NCI-H2029 treated with DMSO at 0.1 percent for 48 hours (cell line): ENCODE data around the gene HCFC1.

Experiments
- DNase-seq: peaks from one replicate; lab custom pipeline; 2025; lab: John Stamatoyannopoulos, UW

HCFC1 gene

GRCh38 chrX:153957224-153957623 lies 14.4 kb downstream of the HCFC1 start:
- no peak for DNase-seq

- DNase-seq = no peak
Measured at GRCh38 chrX:153956044-153956907, 15.3 kb downstream of the HCFC1 start.

GRCh38 chrX:153955228-153955732 lies 16.3 kb downstream of the HCFC1 start:
- no peak for DNase-seq

DNA sequence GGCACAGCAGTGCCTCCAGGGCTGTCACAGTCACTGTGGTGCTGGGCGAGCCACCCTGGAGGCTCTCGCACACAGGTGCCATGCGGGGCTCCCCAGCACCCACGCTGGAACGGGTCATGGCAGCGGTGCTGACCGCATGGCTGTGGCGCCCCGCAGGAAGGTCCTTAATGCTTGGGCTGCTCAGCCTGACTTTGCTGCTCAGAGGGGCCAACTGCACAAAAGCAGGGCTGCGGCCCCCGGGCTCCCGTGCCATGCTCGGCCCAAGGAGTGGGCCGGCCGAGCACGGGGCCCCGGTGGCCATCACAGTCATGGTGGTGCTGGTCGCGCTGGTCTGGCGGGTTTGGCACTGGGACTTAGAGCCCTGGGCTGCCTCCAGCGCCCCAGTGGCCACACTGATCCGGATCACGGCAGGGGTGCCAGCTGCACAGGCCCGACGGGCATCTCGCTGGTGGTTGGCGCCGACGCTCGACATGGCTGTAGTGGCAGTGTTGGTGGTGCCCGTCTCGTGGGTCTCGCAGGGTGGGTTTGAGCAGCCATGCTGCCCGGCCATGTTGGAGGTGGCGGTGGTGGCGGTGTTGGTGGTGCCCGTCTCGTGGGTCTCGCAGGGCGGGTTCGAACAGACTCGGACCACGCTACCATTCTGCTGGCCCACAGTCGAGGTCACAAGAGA lies 16.9 kb downstream of the HCFC1 start:
- no peak for DNase-seq

- DNase-seq = no peak
Measured at GRCh38 chrX:153953892-153954557, 17.6 kb downstream of the HCFC1 start.

DNA sequence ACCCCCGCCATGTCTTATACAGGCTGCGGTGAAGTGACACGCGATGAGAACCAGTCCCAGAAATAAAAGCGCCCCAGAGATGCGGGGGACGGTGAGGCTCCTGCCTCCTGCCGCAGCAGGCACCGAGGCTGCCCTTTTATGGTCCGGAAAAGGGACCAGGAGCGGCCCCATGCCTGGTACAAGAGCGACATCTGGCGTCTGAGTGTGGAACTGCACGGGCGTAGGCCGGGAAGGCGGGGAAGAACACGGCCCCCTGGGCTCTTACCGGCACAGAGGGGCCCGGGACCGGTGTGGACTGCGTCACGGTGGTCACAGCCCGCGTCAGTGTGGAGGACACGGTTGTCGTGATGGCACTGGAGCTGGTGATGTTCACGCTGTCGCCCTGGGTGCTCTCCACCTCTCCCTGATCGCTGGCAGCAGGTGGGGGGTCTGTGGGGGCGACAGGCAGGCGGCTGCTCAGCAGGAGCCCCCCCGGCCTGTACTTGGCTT lies 18.2 kb downstream of the HCFC1 start:
- no peak for DNase-seq

DNA sequence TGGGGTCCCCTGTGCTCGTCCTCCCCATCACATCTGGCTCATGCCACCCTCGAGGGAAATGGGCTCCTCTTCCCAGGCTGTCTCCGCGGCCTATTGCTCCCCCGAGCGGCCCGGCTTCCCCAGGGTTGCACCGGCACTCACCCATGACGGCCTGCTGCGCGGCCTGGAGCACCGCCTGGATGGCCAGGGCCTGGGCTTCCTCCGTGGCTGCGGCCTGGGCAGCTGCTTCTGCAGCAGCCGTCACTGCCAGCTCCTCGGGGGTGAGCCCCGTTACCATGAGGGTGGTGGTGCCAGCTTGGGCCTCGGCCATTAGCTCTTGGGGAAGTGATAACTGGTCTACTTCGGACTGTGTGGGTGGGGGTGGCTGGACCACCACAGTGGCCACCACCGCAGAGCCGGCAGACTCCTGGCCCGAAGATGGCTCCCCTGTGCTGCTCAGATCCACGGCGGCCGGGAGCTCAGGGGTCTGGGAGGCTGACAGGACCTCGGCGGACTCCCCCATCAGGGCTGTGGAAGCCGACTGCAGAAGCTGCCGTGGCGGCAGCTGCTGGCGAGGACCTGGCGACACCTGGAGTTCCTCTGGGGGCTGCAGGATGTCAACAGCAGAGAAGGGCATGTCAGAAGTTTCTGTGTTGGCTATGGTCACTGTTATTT lies 19.1 kb downstream of the HCFC1 start:
- DNase-seq = no peak

DNA sequence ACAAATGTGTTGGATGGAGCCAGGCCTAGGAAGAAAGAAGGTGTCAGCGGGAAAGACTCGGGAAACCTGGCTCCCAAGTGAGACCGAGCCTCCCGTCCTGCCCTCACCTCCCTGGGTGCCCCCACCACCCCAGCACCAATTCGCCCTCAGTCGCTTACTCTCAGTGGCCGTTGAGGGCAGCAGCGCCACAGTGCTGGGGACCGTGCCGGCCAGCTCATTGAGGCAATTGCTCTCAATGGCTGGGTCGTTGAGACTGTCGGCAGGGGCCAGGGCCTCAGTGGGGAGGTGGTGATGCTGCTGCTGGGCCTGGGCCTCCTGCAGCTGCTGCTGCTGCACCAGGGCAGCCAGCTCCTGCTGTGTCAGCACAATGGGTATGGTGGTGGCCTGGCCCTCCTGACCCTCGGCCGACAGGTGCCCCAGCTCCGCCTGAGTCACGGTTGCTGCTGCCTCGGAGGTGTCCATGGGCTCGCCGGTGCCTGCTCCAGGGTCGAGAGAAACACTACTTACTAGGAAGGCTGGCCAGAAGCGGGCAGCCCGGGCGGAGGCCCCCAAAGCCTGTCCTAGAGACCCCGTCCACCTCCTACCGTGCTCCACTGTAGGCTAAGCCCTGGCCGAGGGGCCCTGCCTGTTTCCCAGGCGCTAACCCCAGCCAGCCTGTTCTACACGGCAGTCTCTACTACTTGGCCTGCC lies 19.8 kb downstream of the HCFC1 start:
- DNase-seq = no peak

DNA sequence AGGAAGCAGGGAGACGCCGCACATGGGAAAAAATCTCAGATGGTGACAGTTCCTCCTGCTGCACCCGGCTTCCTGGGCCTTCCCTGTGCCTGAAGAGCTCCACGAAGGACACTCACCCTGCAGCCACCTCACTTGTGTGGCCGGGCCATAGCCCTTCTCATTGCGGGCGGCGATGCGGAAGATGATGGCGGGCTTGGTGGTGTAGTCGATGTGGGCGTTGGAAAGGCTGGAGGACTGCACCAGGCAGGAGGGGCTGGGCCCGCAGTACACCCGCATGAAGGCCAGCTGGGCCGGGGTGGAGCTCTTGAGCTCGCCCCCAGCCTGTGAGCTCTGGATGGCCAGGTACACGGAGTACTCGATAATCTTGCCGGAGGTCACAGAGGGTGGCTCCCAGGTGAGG lies 21.5 kb downstream of the HCFC1 start:
- no peak for DNase-seq

DNA sequence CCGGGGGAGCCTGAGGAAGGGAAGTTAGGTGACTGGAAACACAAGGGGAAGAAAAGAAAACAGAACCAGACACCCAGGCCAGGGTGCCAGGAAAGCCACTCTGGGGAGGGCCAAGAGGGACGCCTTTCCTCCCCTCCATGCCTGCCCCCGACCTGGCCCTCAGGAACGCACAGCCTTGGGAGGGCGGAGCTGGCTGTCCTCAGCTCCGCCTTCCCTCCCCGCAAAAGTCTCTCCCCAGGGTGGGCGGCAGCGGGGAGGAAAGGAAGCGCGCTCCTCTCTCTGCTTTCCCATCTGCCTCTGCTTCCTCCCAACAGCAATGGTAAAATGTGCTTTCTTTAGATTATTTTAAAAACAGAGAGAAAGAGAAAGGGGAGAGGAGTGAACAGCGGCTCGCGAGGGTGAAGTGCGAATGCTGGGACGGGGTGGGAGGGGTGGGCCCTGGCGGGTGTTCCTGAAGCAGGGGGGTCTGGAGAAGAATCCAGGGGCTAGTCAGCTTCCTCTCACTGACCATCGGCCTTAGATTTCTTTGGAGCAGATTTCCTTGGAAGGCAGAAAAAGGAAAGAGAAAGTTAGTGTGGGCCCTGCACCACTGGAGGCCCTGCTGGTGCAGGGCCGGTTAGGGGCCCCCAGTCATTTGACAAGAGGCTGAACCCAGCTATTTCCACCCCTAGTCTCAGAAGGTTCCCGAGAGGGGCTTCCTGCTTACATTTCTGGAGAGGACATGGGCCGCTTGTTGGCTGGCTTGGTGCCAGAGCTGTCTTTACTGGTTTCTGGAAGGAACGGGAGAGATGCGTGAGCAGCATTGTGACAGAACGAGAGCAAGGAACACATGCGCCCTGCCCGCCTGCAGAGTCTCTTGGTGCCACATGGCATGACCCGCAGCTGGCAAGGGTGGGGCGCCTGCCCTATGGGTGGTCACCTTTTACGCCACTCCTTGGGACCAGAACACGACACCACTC lies 22.5 kb downstream of the HCFC1 start:
- no peak for DNase-seq

DNA sequence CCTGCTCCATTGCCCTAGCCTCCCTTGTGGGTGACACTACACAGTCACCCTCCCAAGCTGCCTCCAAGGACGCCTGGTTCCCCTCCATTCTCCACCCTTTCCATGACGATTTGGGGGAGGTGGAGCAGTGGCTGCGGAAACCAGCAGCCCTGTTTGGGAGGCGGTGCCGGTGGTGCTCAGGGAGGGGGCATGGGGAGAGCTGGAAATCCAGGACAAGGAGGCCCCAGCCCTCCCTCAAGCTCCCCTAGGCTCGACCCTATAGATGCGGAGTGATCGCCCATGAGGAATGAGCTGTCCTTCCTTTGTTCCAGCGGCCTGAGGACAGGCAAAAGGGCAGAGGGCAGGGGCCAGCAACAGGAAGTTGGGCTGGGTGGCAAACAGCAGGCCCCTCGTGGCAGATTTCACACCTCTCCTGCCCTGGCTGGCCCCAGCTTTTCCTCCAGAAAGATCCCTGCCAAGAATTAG lies 23.6 kb downstream of the HCFC1 start:
- no peak for DNase-seq

DNA sequence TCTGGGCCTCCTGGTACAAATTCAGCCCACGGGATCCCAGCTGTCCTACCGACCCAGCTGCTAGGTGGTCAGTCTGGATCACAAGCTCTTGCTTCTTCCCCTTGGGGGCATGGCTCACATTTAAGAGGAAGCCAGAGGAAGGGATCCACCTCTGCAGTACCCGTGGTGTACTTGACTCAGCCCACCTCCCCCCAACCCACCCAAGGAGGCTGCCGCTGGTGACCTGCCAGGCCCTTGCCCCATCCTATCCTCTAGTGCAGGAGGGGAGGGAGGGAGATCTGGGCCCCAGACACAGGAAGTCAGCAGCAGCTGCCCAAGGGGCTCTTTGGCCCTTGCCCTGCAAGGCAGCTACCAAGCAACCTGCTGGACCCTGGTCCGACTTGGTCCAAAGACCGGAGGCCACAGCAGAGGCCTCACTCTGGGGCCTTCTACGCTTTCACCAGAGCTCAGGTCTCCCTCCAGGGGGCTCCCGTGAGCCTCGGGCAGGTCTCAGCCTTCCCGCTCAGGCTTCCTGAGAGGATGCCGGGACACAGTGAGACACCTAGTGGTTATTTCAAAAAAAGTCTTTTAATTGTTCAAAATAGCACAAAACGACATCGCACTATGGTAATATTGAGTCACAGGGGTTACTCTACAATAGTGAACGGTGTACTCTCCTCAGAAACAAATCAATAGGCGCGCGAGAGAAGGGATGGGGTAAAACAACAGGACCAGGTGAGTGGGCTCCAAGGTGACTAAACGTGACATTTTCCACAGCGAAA lies 24.4 kb downstream of the HCFC1 start:
- DNase-seq = peak; percentile 12

DNA sequence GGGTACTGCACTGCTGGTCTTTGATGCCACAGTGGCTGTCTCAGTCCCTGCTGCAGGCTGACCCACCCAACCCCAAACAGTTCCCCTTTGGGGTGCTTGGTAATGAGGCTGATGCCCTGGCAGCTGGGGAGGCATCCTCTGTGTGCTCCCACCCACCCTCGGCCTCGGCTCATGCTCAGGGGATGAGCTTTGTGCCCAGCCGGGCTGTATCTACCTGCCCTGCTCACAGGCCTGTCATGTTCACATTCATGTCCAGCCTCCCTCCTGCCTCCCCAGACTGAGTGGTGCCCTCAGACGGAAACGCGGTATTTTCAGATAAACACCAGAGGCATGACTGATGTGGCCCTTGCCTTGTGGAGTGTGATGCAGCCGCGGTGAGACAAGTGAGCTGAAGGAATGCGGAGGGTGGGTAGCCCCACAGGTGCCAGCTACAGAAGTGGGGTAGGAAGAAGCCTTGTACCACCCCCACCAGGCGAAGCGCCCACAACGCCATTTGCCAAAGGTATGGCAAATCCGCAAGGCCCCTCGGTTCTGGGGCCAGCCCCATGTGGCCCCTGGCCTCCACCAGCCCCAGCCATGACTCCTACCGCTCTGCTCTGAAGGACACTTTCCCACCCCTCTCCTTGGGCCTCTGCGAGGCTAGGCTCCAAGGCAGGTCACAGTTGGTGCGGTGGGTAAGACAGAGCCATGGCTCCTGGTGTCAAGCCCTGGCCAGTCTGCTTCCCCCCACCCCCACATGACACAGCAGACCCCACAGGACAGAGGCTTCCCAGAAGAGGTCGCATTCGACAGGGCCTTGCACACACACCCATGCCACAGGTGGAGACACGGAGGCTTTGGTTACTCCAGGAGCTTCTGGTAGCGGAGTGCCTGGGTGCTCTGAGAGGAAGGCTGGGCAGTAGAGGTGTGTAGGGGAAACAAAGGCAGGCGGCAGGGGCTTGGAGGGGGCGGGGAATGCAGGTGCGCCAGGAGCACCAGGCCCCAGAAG lies 25.4 kb downstream of the HCFC1 start:
- DNase-seq = no peak

- DNase-seq = no peak
Measured at GRCh38 chrX:153944800-153945150, 26.8 kb downstream of the HCFC1 start.

DNA sequence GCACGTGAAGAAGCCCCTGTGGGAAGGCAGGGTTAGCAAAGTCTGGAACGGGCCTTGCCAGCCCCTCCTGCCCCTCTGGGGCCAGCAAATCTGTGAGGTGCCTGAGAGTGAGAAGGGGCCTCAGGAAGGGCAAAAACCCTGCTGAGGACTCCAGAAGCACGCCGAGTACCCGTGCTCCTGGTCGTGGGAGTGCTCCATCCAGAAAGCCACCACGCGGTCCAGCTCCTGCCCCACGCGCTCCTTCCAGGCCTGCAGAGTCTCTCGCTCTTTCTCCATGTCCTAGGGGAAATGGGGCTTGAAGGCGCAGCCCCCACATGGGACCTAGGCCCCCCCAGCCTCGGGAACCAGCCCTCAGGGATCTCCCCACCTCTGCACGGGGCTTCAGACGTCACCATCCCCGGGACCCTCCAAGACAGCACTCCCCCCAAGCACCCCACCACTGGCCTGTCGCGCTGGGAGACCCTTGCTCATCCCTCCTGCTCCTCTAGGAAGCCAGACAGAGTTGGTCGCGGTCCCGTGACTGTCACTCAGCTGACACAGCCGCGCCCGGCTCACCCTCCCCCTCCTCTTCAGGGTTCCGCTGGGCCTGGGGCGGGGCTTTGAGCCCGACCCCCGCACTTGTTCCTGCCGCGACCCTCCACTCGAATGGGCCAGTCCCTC lies 27.3 kb downstream of the HCFC1 start, which contains the start of gene RENBP:
TSS of gene RENBP (minus strand) at position 504 of the 660 bp plus-strand sequence. CDS start at position 471, 33 bp downstream.
- DNase-seq = no peak

GRCh38 chrX:153941336-153942252 lies 30.0 kb downstream of the HCFC1 start:
- DNase-seq = no peak
